ENCODE results near the gene ACTR2.

- TF ChIP-seq RAD21 (IDR thresholded peaks at IDR 0.05; ENCODE audit: low read depth) (peak; percentile 76), MAX (IDR thresholded peaks at IDR 0.05) (no peak), EP300 (IDR thresholded peaks at IDR 0.05; ENCODE audit: borderline replicate concordance) (no peak), ZBTB7A (IDR thresholded peaks at IDR 0.05; ENCODE audit: low read depth) (no peak), CEBPB (IDR thresholded peaks at IDR 0.05) (no peak), TEAD4 (IDR thresholded peaks at IDR 0.05) (no peak), EGR1 (IDR thresholded peaks at IDR 0.05) (no peak), TAF1 (IDR thresholded peaks at IDR 0.05; ENCODE audit: low read depth) (no peak), NFIC (IDR thresholded peaks at IDR 0.05) (no peak), YY1 (IDR thresholded peaks at IDR 0.05; ENCODE audit: low read depth) (no peak)
- TF ChIP-seq, protein P1, sequence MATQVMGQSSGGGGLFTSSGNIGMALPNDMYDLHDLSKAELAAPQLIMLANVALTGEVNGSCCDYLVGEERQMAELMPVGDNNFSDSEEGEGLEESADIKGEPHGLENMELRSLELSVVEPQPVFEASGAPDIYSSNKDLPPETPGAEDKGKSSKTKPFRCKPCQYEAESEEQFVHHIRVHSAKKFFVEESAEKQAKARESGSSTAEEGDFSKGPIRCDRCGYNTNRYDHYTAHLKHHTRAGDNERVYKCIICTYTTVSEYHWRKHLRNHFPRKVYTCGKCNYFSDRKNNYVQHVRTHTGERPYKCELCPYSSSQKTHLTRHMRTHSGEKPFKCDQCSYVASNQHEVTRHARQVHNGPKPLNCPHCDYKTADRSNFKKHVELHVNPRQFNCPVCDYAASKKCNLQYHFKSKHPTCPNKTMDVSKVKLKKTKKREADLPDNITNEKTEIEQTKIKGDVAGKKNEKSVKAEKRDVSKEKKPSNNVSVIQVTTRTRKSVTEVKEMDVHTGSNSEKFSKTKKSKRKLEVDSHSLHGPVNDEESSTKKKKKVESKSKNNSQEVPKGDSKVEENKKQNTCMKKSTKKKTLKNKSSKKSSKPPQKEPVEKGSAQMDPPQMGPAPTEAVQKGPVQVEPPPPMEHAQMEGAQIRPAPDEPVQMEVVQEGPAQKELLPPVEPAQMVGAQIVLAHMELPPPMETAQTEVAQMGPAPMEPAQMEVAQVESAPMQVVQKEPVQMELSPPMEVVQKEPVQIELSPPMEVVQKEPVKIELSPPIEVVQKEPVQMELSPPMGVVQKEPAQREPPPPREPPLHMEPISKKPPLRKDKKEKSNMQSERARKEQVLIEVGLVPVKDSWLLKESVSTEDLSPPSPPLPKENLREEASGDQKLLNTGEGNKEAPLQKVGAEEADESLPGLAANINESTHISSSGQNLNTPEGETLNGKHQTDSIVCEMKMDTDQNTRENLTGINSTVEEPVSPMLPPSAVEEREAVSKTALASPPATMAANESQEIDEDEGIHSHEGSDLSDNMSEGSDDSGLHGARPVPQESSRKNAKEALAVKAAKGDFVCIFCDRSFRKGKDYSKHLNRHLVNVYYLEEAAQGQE (IDR thresholded peaks at IDR 0.05; ENCODE audit: low read depth): no peak
- TF ChIP-seq, protein P2, sequence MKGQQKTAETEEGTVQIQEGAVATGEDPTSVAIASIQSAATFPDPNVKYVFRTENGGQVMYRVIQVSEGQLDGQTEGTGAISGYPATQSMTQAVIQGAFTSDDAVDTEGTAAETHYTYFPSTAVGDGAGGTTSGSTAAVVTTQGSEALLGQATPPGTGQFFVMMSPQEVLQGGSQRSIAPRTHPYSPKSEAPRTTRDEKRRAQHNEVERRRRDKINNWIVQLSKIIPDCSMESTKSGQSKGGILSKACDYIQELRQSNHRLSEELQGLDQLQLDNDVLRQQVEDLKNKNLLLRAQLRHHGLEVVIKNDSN (IDR thresholded peaks at IDR 0.05): no peak
Measured at GRCh38 chr2:65186872-65187851, 40.5 kb upstream of the ACTR2 start.
